SK-MEL-5 (cell line): Measurements from ENCODE around the gene USP14. TPM values are rescaled to one million over a fixed set of nuclear protein-coding genes. Genes with fewer than 3 reads are reported as not detected.

Source experiments
- DNase-seq: peaks from one replicate; pipeline ENCODE4 v3.0.0-alpha.2; 2016; ENCODE audit warnings: low read depth, low spot score
- in situ Hi-C: cut with HindIII; loops from 2 replicates; pipeline ENCODE4 v1.10.0; 2016; ENCODE audit warnings: low sequenced_read_pairs, high pct_unique_total_duplicates, low pct_unique_long_range_greater_than_20kb
- small RNA-seq, 2 experiments: library from RNA; depleted of rRNA; stranded (forward); fragments of <200 nt; gene quantifications; one replicate each; pipeline ENCODE3, GENCODE V24; 2014
- total RNA-seq: library from RNA; depleted of rRNA; stranded (reverse); fragments of >200 nt; shearing (Covaris generic); gene quantifications from 2 replicates; pipeline ENCODE4 v1.2.3, GENCODE V29; 2014; rRNA removed

Gene USP14
- total RNA-seq, 1 experiment from 2014 or later: 16.8 TPM

DNA sequence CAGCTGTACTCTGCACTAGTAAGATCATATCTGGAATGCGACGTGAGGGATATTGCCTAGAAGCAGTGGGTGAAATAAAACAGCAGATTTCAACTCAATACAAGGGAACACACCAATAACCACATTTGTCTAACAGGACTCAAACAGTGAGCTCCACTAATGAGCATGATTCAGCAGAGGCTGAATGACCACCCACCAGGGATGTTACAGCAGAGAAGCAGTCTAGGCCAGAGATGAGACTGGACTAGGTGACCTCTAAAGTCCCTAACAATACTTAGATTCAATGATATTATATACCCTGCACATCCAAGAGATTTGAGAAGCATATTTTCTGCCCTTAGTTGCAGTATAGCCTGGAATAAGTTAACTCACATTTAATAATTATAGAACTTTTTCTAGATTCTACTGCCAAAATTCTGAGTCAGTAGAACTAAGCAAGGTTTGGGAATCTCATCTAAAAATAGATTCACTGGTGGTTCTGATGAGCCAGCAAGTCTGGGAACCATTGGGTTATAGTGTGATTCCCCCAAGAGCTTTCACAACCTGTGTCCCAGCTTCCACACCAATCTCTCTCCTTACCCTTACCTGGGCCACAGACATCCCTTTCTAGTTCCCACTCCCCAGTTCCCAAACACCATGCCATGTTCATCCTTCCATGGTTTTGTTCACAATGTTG lies 103.2 kb downstream of the USP14 start:
- no peak for DNase-seq
- in situ Hi-C loops: no loop called here

Small RNAs within 50 kb of the gene (small RNA-seq; reads per million reads assigned to genes)
- gene MIR8078: 0 reads per million in 2 experiments

Other genes with a start within 250 kb of the USP14 start
- gene TUBB8B, start 108.9 kb upstream of the USP14 start, total RNA-seq: 0.29 and 0.69 TPM in 2 replicates
- gene THOC1, start 109.5 kb downstream of the USP14 start, total RNA-seq: 34.8 and 35.7 TPM in 2 replicates